Measurements from ENCODE around the gene ISY1.

The ISY1 gene

GRCh38 chr3:129132097-129132866, 28.6 kb downstream of the ISY1 start:
- no peak overlapping the region for H3K4me3 Mint-ChIP-seq
- peaks cover 74% of the 10 kb centered on the region for H3K36me3 Mint-ChIP-seq
- no peak for ATAC-seq
- no peaks in the 10 kb centered on the region for H3K4me1 Mint-ChIP-seq
- no peaks in the 10 kb centered on the region for H3K9me3 Mint-ChIP-seq
- no peaks in the 10 kb centered on the region for H3K27me3 Mint-ChIP-seq
- no peak overlapping the region for H3K27ac Mint-ChIP-seq

DNA sequence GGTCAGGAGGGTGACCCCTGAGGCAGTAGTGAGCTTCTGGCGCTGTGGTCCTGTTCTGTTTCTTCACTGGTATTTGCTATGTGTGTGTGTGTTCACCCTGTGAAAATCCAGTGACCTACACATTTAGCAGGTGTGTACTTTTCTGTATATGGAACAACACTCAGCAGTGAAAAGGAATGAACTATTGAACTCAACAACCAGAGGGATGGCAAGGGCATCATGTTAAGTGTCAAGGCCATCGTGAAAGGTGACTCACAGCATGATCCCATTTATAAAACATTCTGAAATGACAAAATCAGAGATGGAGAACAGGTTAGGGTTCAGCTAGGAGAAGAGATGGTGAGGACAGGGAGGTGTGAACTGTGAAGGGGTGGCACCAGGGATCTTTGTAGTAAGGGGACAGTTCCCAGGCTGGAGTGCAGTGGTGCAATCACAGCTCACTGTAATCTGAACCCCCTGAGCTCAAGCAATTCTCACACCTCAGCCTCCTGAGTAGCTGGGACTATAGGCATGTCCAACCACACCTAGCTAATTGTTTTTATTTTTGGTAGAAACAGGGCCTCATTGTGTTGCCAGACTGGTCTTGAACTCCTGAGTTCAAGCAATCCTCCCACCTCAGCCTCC, 29.3 kb downstream of the ISY1 start:
- no peaks in the 10 kb centered on the region for H3K9me3 Mint-ChIP-seq
- peaks cover 69% of the 10 kb centered on the region for H3K36me3 Mint-ChIP-seq
- ATAC-seq, result no peak
- no peak overlapping the region for H3K4me3 Mint-ChIP-seq
- H3K27me3 Mint-ChIP-seq, result no peaks in the 10 kb centered on the region
- no peaks in the 10 kb centered on the region for H3K4me1 Mint-ChIP-seq
- H3K27ac Mint-ChIP-seq, result no peak overlapping the region

GRCh38 chr3:129130291-129130813, 30.5 kb downstream of the ISY1 start:
- Mint-ChIP-seq H3K27ac (no peak overlapping the region), H3K9me3 (no peaks in the 10 kb centered on the region), H3K4me1 (no peaks in the 10 kb centered on the region), H3K4me3 (no peak overlapping the region), H3K27me3 (no peaks in the 10 kb centered on the region), H3K36me3 (peaks cover 71% of the 10 kb centered on the region)
- ATAC-seq, result no peak

- Mint-ChIP-seq H3K4me1 (peaks cover 2% of the 10 kb centered on the region), H3K4me3 (no peak overlapping the region), H3K27me3 (no peaks in the 10 kb centered on the region), H3K36me3 (peaks cover 57% of the 10 kb centered on the region), H3K9me3 (no peaks in the 10 kb centered on the region), H3K27ac (no peak overlapping the region)
- ATAC-seq, result no peak
Observed at GRCh38 chr3:129128357-129129155, 32.3 kb downstream of the ISY1 start.

GRCh38 chr3:129126726-129127280, 34.1 kb downstream of the ISY1 start:
- Mint-ChIP-seq H3K27ac (no peak overlapping the region), H3K9me3 (no peaks in the 10 kb centered on the region), H3K4me1 (peaks cover 20% of the 10 kb centered on the region), H3K27me3 (no peaks in the 10 kb centered on the region), H3K36me3 (peaks cover 41% of the 10 kb centered on the region), H3K4me3 (no peak overlapping the region)
- no peak for ATAC-seq

- no peak overlapping the region for H3K27ac Mint-ChIP-seq
- no peak overlapping the region for H3K4me3 Mint-ChIP-seq
- peaks cover 43% of the 10 kb centered on the region for H3K4me1 Mint-ChIP-seq
- no peak for ATAC-seq
- peaks cover 9% of the 10 kb centered on the region for H3K36me3 Mint-ChIP-seq
- no peaks in the 10 kb centered on the region for H3K27me3 Mint-ChIP-seq
- no peaks in the 10 kb centered on the region for H3K9me3 Mint-ChIP-seq
Observed at GRCh38 chr3:129123314-129124060, 37.4 kb downstream of the ISY1 start.

DNA sequence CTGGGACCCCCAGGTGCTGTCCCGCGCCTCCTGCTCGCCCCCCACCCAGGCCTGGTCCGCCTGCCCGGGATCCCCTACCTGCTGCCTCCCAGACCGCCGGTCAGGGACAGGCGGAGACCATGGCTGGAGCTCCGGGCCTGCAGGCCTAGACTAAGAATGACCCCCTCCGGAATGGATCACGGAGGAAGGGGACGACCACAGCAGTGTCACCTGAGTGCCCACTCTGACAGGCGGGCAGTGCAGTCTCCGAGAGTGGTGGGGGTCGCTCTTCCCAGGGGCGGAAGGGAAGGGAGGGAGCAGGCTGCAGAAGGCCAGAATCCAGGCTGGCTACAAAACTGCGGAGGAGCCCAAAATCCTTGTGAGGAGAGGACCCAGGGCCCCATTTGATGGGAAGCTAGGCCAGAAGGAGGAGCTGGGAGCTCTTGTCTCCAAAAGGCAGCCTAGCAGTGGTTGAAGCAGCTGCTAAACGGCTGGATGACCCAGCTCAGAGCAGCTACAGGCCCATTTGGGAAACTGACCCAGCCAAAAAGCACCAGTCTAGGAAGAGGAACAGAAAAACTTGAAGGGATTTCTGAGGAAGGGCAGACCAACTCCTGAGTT, 38.4 kb downstream of the ISY1 start:
- H3K27ac Mint-ChIP-seq, result peak overlapping the region; percentile 78
- H3K4me1 Mint-ChIP-seq, result peaks cover 52% of the 10 kb centered on the region
- ATAC-seq, result no peak
- H3K4me3 Mint-ChIP-seq, result peak overlapping the region; percentile 80
- H3K9me3 Mint-ChIP-seq, result no peaks in the 10 kb centered on the region
- no peaks in the 10 kb centered on the region for H3K27me3 Mint-ChIP-seq
- H3K36me3 Mint-ChIP-seq, result peaks cover 11% of the 10 kb centered on the region

GRCh38 chr3:129121792-129122411, 39.0 kb downstream of the ISY1 start, which contains the start of gene RAB43:
RAB43 (minus strand) TSS chr3:129121804; CDS start chr3:129121489, 315 bp downstream.
- peak within 1 kb of the TSS; percentile 82 for H3K4me3 Mint-ChIP-seq
- no peaks in the 10 kb centered on the region for H3K9me3 Mint-ChIP-seq
- H3K27me3 Mint-ChIP-seq, result no peaks in the 10 kb centered on the region
- peaks cover 13% of the 10 kb centered on the region for H3K36me3 Mint-ChIP-seq
- peaks cover 52% of the 10 kb centered on the region for H3K4me1 Mint-ChIP-seq
- peak; percentile 76 for ATAC-seq
- H3K27ac Mint-ChIP-seq, result peak within 1 kb of the TSS; percentile 78

- Mint-ChIP-seq H3K36me3 (peaks cover 18% of the 10 kb centered on the region), H3K9me3 (no peaks in the 10 kb centered on the region), H3K4me3 (peak overlapping the region; percentile 82), H3K27me3 (no peaks in the 10 kb centered on the region), H3K4me1 (peaks cover 52% of the 10 kb centered on the region), H3K27ac (peak overlapping the region; percentile 78)
- peak; percentile 54 for ATAC-seq
Observed at GRCh38 chr3:129121016-129121791, 39.7 kb downstream of the ISY1 start.

GRCh38 chr3:129120254-129121004, 40.4 kb downstream of the ISY1 start:
- ATAC-seq, result peak; percentile 87

DNA sequence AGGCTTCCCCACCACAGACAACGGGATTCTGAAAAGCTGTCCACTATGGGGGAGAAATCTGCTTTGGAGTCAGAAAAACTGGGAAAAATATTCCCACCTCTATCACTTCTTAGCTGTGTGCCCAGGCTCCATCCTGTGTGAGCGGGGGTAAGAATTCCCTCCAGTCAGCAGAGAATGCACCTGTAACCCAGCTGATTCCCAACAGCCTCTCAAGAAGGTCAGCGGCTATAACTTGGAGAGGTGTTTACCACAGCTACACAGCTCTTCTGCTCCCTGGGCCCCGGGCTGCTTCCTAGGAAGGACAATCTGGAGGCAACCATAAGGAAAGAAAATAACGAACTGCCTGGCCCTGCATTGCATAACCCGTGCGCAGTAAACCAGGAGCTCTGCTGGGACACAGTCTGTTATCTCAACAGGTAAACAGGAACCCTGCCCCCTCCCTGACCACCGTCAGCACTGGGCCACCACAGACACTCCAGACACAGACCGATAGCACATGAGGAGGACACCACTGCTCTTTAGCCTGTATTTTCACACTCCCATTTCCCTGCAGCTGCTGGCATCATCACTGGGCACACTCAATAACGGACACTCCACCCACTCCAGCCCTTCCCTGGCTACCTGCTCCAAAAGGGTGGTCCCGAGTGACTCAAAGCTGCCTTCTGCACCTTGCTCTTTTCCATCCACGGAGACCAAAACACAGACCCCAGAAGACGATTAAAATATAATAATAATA, 41.3 kb downstream of the ISY1 start:
- Mint-ChIP-seq H3K9me3 (no peaks in the 10 kb centered on the region), H3K27ac (peak overlapping the region; percentile 78), H3K4me1 (peaks cover 52% of the 10 kb centered on the region), H3K27me3 (no peaks in the 10 kb centered on the region), H3K36me3 (peaks cover 14% of the 10 kb centered on the region), H3K4me3 (peak overlapping the region; percentile 82)
- ATAC-seq, result no peak

More at GRCh38 chr3:129120254-129121004, 40.4 kb downstream of the ISY1 start:
- no peaks in the 10 kb centered on the region for H3K9me3 Mint-ChIP-seq
- no peaks in the 10 kb centered on the region for H3K27me3 Mint-ChIP-seq
- H3K4me1 Mint-ChIP-seq, result peaks cover 52% of the 10 kb centered on the region
- H3K4me3 Mint-ChIP-seq, result peak overlapping the region; percentile 82
- H3K27ac Mint-ChIP-seq, result peak overlapping the region; percentile 78
- H3K36me3 Mint-ChIP-seq, result peaks cover 15% of the 10 kb centered on the region

GRCh38 chr3:129118745-129119144, 42.1 kb downstream of the ISY1 start:
- H3K36me3 Mint-ChIP-seq, result peaks cover 14% of the 10 kb centered on the region
- H3K4me1 Mint-ChIP-seq, result peaks cover 52% of the 10 kb centered on the region
- ATAC-seq, result no peak
- no peak overlapping the region for H3K4me3 Mint-ChIP-seq
- H3K27ac Mint-ChIP-seq, result no peak overlapping the region
- H3K9me3 Mint-ChIP-seq, result no peaks in the 10 kb centered on the region
- no peaks in the 10 kb centered on the region for H3K27me3 Mint-ChIP-seq
